Panc1 (cell line): Measurements from ENCODE around the gene PSMB11. TPM values are rescaled to one million over a fixed set of nuclear protein-coding genes. Genes with fewer than 3 reads are reported as not detected.

Experiments
- ATAC-seq: fragments of 200-7000 bp; cut with Tn5 transposase; 2 replicates; pipeline ENCODE4 v1.9.1; 2020; ENCODE audit warnings: mild to moderate bottlenecking, moderate library complexity
- BruUV-seq: library from RNA; stranded (reverse); fragments of 400-500 nt; replicated peaks from 2 replicates; lab custom pipeline; 2021; lab: Mats Ljungman, UMichigan
- CTCF ChIA-PET: fragments of 300-600 bp; sonication (Branson Sonifier 250); formaldehyde crosslinking; loops from one replicate; lab custom pipeline; 2022; ENCODE audit warnings: antibody characterized with exemption; lab: Charles Lee
- POLR2A ChIA-PET: fragments of 300-600 bp; sonication (Branson Sonifier 250); formaldehyde crosslinking; loops from one replicate; lab custom pipeline; 2022; ENCODE audit warnings: antibody characterized with exemption; lab: Charles Lee
- DNase-seq: peaks from one replicate; pipeline ENCODE4 v3.0.0-alpha.2; 2010; ENCODE audit warnings: low read depth, low spot score
- H3K27ac ChIP-seq: 2 replicates; pipeline ENCODE4 v1.5.1; 2011; ENCODE audit warnings: mild to moderate bottlenecking, low read length, inconsistent platforms
- H3K27me3 ChIP-seq: fragments of 200-500 bp; sonication (Bioruptor generic); 2 replicates; pipeline ENCODE4 v1.6.0; 2014; ENCODE audit warnings: low read length, inconsistent platforms; ENCODE audit not compliant: control insufficient read depth, insufficient read depth
- H3K36me3 ChIP-seq: fragments of 200-500 bp; sonication (Bioruptor generic); 2 replicates; pipeline ENCODE4 v1.5.1; 2014; ENCODE audit warnings: inconsistent platforms, mild to moderate bottlenecking, low read length, moderate library complexity; ENCODE audit not compliant: control insufficient read depth, insufficient read depth
- H3K4me1 ChIP-seq: 2 replicates; pipeline ENCODE4 v1.5.1; 2011; ENCODE audit warnings: inconsistent platforms, mild to moderate bottlenecking, low read length, moderate library complexity; ENCODE audit not compliant: control insufficient read depth, insufficient read depth
- H3K4me3 ChIP-seq, 2 experiments: 2 replicates each; pipeline ENCODE4 v1.5.1; 2011 to 2012; ENCODE audit warnings: low read depth in 2 of 2, low read length in 2 of 2, mild to moderate bottlenecking in 2 of 2, inconsistent platforms in 1 of 2, moderate library complexity in 1 of 2
- H3K9me3 ChIP-seq: fragments of 200-500 bp; sonication (Bioruptor generic); 2 replicates; pipeline ENCODE4 v1.5.1; 2014; ENCODE audit warnings: low read depth, mild to moderate bottlenecking, inconsistent platforms, low read length, moderate library complexity; ENCODE audit not compliant: control insufficient read depth, insufficient read depth
- CTCF ChIP-seq: fragments of 450-650 bp; IDR thresholded peaks from 2 replicates; pipeline ENCODE4 v1.5.1; 2017; ENCODE audit warnings: mild to moderate bottlenecking
- POLR2AphosphoS5 ChIP-seq: IDR thresholded peaks from 2 replicates; pipeline ENCODE4 v1.6.1; 2012; ENCODE audit warnings: mild to moderate bottlenecking, low read depth, low read length, moderate library complexity
- SIN3A ChIP-seq: IDR thresholded peaks from 2 replicates; pipeline ENCODE4 v1.6.1; 2012; ENCODE audit warnings: low read depth, mild to moderate bottlenecking, low read length, moderate library complexity, borderline replicate concordance; ENCODE audit not compliant: insufficient read depth
- TCF7L2 ChIP-seq: IDR thresholded peaks from 2 replicates; pipeline ENCODE4 v1.6.1; 2011; ENCODE audit warnings: mild to moderate bottlenecking, low read depth, low read length, inconsistent platforms
- in situ Hi-C: cut with HindIII; loops from 2 replicates; pipeline ENCODE4 v1.10.0; 2016; ENCODE audit warnings: low sequenced_read_pairs, low pct_unique_long_range_greater_than_20kb
- intact Hi-C: fragments of 100-400 bp; cut with micrococcal nuclease; formaldehyde crosslinking; loops from one replicate; pipeline ENCODE4 v1.10.0; 2022; ENCODE audit not compliant: unreplicated experiment
- total RNA-seq: library from RNA; stranded (reverse); gene quantifications from one replicate; pipeline ENCODE4 v1.2.1, GENCODE V29; 2021; ENCODE audit not compliant: unreplicated experiment
- TF ChIP-seq, protein P1 (sequence below), 2 experiments: IDR thresholded peaks; 2 replicates each; pipeline ENCODE4 v1.6.1; 2011 to 2012; ENCODE audit warnings: low read depth in 2 of 2, control low read depth in 1 of 2, low read length in 1 of 2, mild to moderate bottlenecking in 1 of 2, moderate library complexity in 1 of 2; ENCODE audit not compliant: insufficient read depth in 1 of 2

Gene PSMB11
- total RNA-seq, 1 experiment from 2014 or later = not detected

- H3K36me3 ChIP-seq = peaks cover 44% of the 10 kb centered on the region
- in situ Hi-C loops (no loop called here), intact Hi-C loops (no loop called here)
- CTCF ChIA-PET = interaction anchor here (0.6 kb wide), 1 partner anchor 10 kb away, joined by 3 read pairs; no protein-coding TSS in a partner anchor
- TF ChIP-seq CTCF = no peak
- TF ChIP-seq POLR2AphosphoS5 = no peak
- TF ChIP-seq TCF7L2 = no peak
- no peak for TF ChIP-seq SIN3A
- TF ChIP-seq, protein P1, sequence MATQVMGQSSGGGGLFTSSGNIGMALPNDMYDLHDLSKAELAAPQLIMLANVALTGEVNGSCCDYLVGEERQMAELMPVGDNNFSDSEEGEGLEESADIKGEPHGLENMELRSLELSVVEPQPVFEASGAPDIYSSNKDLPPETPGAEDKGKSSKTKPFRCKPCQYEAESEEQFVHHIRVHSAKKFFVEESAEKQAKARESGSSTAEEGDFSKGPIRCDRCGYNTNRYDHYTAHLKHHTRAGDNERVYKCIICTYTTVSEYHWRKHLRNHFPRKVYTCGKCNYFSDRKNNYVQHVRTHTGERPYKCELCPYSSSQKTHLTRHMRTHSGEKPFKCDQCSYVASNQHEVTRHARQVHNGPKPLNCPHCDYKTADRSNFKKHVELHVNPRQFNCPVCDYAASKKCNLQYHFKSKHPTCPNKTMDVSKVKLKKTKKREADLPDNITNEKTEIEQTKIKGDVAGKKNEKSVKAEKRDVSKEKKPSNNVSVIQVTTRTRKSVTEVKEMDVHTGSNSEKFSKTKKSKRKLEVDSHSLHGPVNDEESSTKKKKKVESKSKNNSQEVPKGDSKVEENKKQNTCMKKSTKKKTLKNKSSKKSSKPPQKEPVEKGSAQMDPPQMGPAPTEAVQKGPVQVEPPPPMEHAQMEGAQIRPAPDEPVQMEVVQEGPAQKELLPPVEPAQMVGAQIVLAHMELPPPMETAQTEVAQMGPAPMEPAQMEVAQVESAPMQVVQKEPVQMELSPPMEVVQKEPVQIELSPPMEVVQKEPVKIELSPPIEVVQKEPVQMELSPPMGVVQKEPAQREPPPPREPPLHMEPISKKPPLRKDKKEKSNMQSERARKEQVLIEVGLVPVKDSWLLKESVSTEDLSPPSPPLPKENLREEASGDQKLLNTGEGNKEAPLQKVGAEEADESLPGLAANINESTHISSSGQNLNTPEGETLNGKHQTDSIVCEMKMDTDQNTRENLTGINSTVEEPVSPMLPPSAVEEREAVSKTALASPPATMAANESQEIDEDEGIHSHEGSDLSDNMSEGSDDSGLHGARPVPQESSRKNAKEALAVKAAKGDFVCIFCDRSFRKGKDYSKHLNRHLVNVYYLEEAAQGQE (IDR thresholded peaks at IDR 0.05; ENCODE audit: insufficient read depth in 1 of 2, low read depth in 2 of 2, low read length in 1 of 2) = no peak
- H3K27ac ChIP-seq = no peak overlapping the region
- DNase-seq = no peak
- H3K4me1 ChIP-seq = peaks cover 13% of the 10 kb centered on the region
- no peak for ATAC-seq
- no peak overlapping the region for H3K4me3 ChIP-seq
- POLR2A ChIA-PET = no interaction called here
- H3K27me3 ChIP-seq = no peaks in the 10 kb centered on the region
- no peaks in the 10 kb centered on the region for H3K9me3 ChIP-seq
- no TSS peak for BruUV-seq
Measured at GRCh38 chr14:23080474-23080873, 38.5 kb downstream of the PSMB11 start.

DNA sequence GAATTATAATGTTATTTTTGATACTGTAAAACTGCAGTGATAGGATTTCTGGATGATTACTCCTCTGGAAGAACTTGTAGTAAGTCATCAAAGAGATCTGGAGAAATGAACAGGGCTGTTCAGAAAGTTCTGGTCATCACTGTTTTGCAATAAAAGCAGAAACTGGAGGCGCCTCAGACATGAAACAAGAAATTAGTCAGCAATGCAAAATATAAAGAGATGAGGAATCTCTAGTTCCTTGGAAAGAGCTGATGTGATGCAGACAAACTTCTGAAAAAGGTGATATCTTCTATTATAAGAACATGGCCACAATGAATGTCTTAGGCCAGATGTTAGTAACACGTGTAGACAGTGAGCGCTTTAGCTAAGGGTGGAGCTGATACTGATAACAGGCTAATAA is 43.4 kb downstream of the PSMB11 start:
- Histone ChIP-seq H3K36me3 (peaks cover 49% of the 10 kb centered on the region), H3K27ac (no peak overlapping the region), H3K4me3 (no peak overlapping the region), H3K4me1 (no peaks in the 10 kb centered on the region), H3K27me3 (no peaks in the 10 kb centered on the region), H3K9me3 (no peaks in the 10 kb centered on the region)
- in situ Hi-C loops (no loop called here), intact Hi-C loops (no loop called here)
- DNase-seq = no peak
- ATAC-seq = no peak
- CTCF ChIA-PET = no interaction called here
- TF ChIP-seq TCF7L2 = no peak
- TF ChIP-seq POLR2AphosphoS5 = no peak
- TF ChIP-seq SIN3A = no peak
- TF ChIP-seq CTCF = no peak
- TF ChIP-seq, protein P1 (IDR thresholded peaks at IDR 0.05; ENCODE audit: insufficient read depth in 1 of 2, low read depth in 2 of 2, low read length in 1 of 2) = no peak
- no TSS peak for BruUV-seq
- POLR2A ChIA-PET = interaction anchor here (0.6 kb wide), 1 partner anchor 230 kb away, joined by 5 read pairs; no protein-coding TSS in a partner anchor
